GM23338 (cell line): ENCODE results near the gene VGLL4. TPM values are rescaled to one million over a fixed set of nuclear protein-coding genes. Genes with fewer than 3 reads are reported as not detected.

Source experiments
- ATAC-seq: fragments of 200-7000 bp; cut with Tn5 transposase; 3 replicates; pipeline ENCODE4 v1.9.1; 2020
- DNase-seq: peaks from one replicate; pipeline ENCODE4 v3.0.0-alpha.2; 2015; ENCODE audit warnings: low spot score
- H2AFZ ChIP-seq: fragments of 200-600 bp; sonication (generic); 2 replicates; pipeline ENCODE4 v1.8.0; 2016; ENCODE audit warnings: antibody characterized with exemption, mild to moderate bottlenecking, moderate library complexity
- H3F3A ChIP-seq: fragments of 200-600 bp; sonication (generic); replicated peaks from 2 replicates; pipeline ENCODE4 v1.8.0; 2017; ENCODE audit warnings: antibody characterized with exemption, mixed run types, low read depth
- H3K27ac ChIP-seq: fragments of 200-600 bp; sonication (generic); 2 replicates; pipeline ENCODE4 v1.6.1; 2016; ENCODE audit warnings: low read depth
- H3K27me3 ChIP-seq: fragments of 200-600 bp; sonication (generic); 2 replicates; pipeline ENCODE4 v1.8.0; 2016; ENCODE audit warnings: mild to moderate bottlenecking, mixed run types, moderate library complexity; ENCODE audit not compliant: insufficient read depth
- H3K36me3 ChIP-seq: fragments of 200-600 bp; sonication (generic); 2 replicates; pipeline ENCODE4 v1.8.0; 2016; ENCODE audit warnings: mild to moderate bottlenecking; ENCODE audit not compliant: insufficient read depth
- H3K4me1 ChIP-seq: fragments of 200-600 bp; sonication (generic); 2 replicates; pipeline ENCODE4 v1.8.0; 2016; ENCODE audit warnings: mild to moderate bottlenecking, moderate library complexity; ENCODE audit not compliant: insufficient read depth
- H3K4me2 ChIP-seq: fragments of 200-600 bp; sonication (generic); 2 replicates; pipeline ENCODE4 v1.7.1; 2017; ENCODE audit warnings: mixed run types
- H3K4me3 ChIP-seq: fragments of 200-600 bp; sonication (generic); 2 replicates; pipeline ENCODE4 v1.6.1; 2016; ENCODE audit warnings: mixed run types
- H3K79me2 ChIP-seq: fragments of 200-600 bp; sonication (generic); replicated peaks from 2 replicates; pipeline ENCODE4 v1.8.0; 2017; ENCODE audit warnings: mild to moderate bottlenecking; ENCODE audit not compliant: insufficient read depth
- H3K9me2 ChIP-seq: fragments of 200-600 bp; sonication (generic); 2 replicates; pipeline ENCODE4 v1.8.0; 2017; ENCODE audit not compliant: insufficient read depth
- H4K20me1 ChIP-seq: fragments of 200-600 bp; sonication (generic); replicated peaks from 2 replicates; pipeline ENCODE4 v1.8.0; 2017; ENCODE audit warnings: mild to moderate bottlenecking; ENCODE audit not compliant: insufficient read depth
- H3K27ac Mint-ChIP-seq: 2 replicates; pipeline ENCODE4 v1.8.0; 2020; ENCODE audit warnings: inconsistent platforms, mild to moderate bottlenecking, moderate library complexity, mixed read lengths
- H3K27me3 Mint-ChIP-seq: 3 replicates; pipeline ENCODE4 v1.8.0; 2022; ENCODE audit warnings: low read depth, mild to moderate bottlenecking, moderate library complexity, mixed read lengths, inconsistent platforms; ENCODE audit not compliant: insufficient read depth, poor library complexity
- H3K36me3 Mint-ChIP-seq: 3 replicates; pipeline ENCODE4 v1.8.0; 2021; ENCODE audit warnings: low read depth, mild to moderate bottlenecking, inconsistent platforms, moderate library complexity, mixed read lengths
- H3K4me1 Mint-ChIP-seq: 3 replicates; pipeline ENCODE4 v1.8.0; 2020; ENCODE audit warnings: mild to moderate bottlenecking, inconsistent platforms, mixed read lengths
- H3K4me3 Mint-ChIP-seq: 3 replicates; pipeline ENCODE4 v1.8.0; 2021; ENCODE audit warnings: moderate library complexity, mild to moderate bottlenecking, inconsistent platforms, mixed read lengths
- H3K9me3 Mint-ChIP-seq: 3 replicates; pipeline ENCODE4 v1.8.0; 2020; ENCODE audit warnings: moderate library complexity, mild to moderate bottlenecking, inconsistent platforms, mixed read lengths
- CTCF ChIP-seq, 2 experiments: fragments of 200-600 bp in 1 of 2; sonication (generic) in 1 of 2; conservative IDR thresholded peaks; 2 replicates each; pipeline versions ENCODE4 v1.5.1 to v1.6.1; 2016 to 2017; ENCODE audit warnings: antibody characterized with exemption in 2 of 2, low read depth in 2 of 2, mild to moderate bottlenecking in 2 of 2, moderate library complexity in 1 of 2
- EZH2 ChIP-seq: fragments of 200-600 bp; sonication (generic); IDR thresholded peaks from one replicate; pipeline ENCODE4 v1.8.0; 2017; ENCODE audit warnings: antibody characterized with exemption, mild to moderate bottlenecking, low read depth; ENCODE audit not compliant: unreplicated experiment
- EZH2phosphoT487 ChIP-seq: fragments of 200-600 bp; sonication (generic); IDR thresholded peaks from one replicate; pipeline ENCODE4 v1.8.1; 2018; ENCODE audit warnings: antibody characterized with exemption; ENCODE audit not compliant: unreplicated experiment
- JUNB ChIP-seq: IDR thresholded peaks from one replicate; pipeline ENCODE4 v1.6.1; 2016; ENCODE audit warnings: antibody characterized with exemption; ENCODE audit not compliant: unreplicated experiment
- NANOG ChIP-seq: IDR thresholded peaks from 2 replicates; pipeline ENCODE4 v1.6.1; 2016; ENCODE audit warnings: antibody characterized with exemption, borderline replicate concordance
- REST ChIP-seq: IDR thresholded peaks from one replicate; pipeline ENCODE4 v1.6.1; 2018; ENCODE audit warnings: antibody characterized with exemption; ENCODE audit not compliant: unreplicated experiment
- ZNF114 ChIP-seq: fragments of 250-450 bp; sonication (Bioruptor Pico); IDR thresholded peaks from 2 replicates; pipeline ENCODE4 v1.5.0; 2020; ENCODE audit warnings: mild to moderate bottlenecking, moderate library complexity
- ZNF331 ChIP-seq: fragments of 250-450 bp; sonication (Bioruptor Pico); IDR thresholded peaks from 2 replicates; pipeline ENCODE4 v1.5.0; 2020; ENCODE audit warnings: low read depth, mild to moderate bottlenecking, moderate library complexity
- polyA plus RNA-seq: library from polyadenylated mRNA; unstranded; fragments of >200 nt; fragmentation: Nextera tagmentation; extraction: Ambion mirVana; gene quantifications from 2 replicates; pipeline ENCODE4 v1.2.1, GENCODE V29; 2016
- total RNA-seq: library from RNA; depleted of rRNA; stranded (reverse); fragments of >200 nt; shearing (Covaris generic); gene quantifications from 2 replicates; pipeline ENCODE4 v1.2.3, GENCODE V29; 2014
- TF ChIP-seq, protein P1 (sequence below): fragments of 250-450 bp; sonication (Bioruptor Pico); IDR thresholded peaks from 2 replicates; pipeline ENCODE4 v1.5.0; 2020; ENCODE audit warnings: mild to moderate bottlenecking, moderate library complexity
- TF ChIP-seq, protein P2 (sequence below): IDR thresholded peaks from 2 replicates; pipeline ENCODE4 v1.6.1; 2016; ENCODE audit warnings: antibody characterized with exemption

The VGLL4 gene
- total and polyA plus RNA-seq, 2 experiments from 2014 or later = 20.8 to 45.9 TPM

- DNase-seq (no peak), ATAC-seq (no peak)
- Histone ChIP-seq H3K27ac (no peak overlapping the region), H2AFZ (no peak overlapping the region), H3K4me3 (no peak overlapping the region), H4K20me1 (0 out of 2 replicates have a peak, but pooled peaks cover 7% of the 10 kb centered on the region), H3K9me2 (no peaks in the 10 kb centered on the region), H3K36me3 (no peaks in the 10 kb centered on the region), H3K79me2 (peaks cover 72% of the 10 kb centered on the region), H3K4me2 (peak overlapping the region; percentile 48; the same call in 1 of the 2 replicates), H3F3A (peaks cover 6% of the 10 kb centered on the region; the same call in 1 of the 2 replicates), H3K27me3 (no peaks in the 10 kb centered on the region), H3K4me1 (peaks cover 33% of the 10 kb centered on the region)
- no peaks in the 10 kb centered on the region for H3K9me3 Mint-ChIP-seq
- H3K4me1 Mint-ChIP-seq = peaks cover 60% of the 10 kb centered on the region
- H3K4me3 Mint-ChIP-seq = peak overlapping the region; percentile 97
- TF ChIP-seq ZNF114 (CRISPR knock-in tag) (no peak), REST (no peak), EZH2phosphoT487 (no peak), JUNB (no peak), NANOG (no peak), EZH2 (no peak), ZNF331 (CRISPR knock-in tag) (no peak), CTCF (conservative IDR thresholded peaks at IDR 0.05; ENCODE audit: low read depth in 2 of 2) (no peak)
- TF ChIP-seq, protein P1, sequence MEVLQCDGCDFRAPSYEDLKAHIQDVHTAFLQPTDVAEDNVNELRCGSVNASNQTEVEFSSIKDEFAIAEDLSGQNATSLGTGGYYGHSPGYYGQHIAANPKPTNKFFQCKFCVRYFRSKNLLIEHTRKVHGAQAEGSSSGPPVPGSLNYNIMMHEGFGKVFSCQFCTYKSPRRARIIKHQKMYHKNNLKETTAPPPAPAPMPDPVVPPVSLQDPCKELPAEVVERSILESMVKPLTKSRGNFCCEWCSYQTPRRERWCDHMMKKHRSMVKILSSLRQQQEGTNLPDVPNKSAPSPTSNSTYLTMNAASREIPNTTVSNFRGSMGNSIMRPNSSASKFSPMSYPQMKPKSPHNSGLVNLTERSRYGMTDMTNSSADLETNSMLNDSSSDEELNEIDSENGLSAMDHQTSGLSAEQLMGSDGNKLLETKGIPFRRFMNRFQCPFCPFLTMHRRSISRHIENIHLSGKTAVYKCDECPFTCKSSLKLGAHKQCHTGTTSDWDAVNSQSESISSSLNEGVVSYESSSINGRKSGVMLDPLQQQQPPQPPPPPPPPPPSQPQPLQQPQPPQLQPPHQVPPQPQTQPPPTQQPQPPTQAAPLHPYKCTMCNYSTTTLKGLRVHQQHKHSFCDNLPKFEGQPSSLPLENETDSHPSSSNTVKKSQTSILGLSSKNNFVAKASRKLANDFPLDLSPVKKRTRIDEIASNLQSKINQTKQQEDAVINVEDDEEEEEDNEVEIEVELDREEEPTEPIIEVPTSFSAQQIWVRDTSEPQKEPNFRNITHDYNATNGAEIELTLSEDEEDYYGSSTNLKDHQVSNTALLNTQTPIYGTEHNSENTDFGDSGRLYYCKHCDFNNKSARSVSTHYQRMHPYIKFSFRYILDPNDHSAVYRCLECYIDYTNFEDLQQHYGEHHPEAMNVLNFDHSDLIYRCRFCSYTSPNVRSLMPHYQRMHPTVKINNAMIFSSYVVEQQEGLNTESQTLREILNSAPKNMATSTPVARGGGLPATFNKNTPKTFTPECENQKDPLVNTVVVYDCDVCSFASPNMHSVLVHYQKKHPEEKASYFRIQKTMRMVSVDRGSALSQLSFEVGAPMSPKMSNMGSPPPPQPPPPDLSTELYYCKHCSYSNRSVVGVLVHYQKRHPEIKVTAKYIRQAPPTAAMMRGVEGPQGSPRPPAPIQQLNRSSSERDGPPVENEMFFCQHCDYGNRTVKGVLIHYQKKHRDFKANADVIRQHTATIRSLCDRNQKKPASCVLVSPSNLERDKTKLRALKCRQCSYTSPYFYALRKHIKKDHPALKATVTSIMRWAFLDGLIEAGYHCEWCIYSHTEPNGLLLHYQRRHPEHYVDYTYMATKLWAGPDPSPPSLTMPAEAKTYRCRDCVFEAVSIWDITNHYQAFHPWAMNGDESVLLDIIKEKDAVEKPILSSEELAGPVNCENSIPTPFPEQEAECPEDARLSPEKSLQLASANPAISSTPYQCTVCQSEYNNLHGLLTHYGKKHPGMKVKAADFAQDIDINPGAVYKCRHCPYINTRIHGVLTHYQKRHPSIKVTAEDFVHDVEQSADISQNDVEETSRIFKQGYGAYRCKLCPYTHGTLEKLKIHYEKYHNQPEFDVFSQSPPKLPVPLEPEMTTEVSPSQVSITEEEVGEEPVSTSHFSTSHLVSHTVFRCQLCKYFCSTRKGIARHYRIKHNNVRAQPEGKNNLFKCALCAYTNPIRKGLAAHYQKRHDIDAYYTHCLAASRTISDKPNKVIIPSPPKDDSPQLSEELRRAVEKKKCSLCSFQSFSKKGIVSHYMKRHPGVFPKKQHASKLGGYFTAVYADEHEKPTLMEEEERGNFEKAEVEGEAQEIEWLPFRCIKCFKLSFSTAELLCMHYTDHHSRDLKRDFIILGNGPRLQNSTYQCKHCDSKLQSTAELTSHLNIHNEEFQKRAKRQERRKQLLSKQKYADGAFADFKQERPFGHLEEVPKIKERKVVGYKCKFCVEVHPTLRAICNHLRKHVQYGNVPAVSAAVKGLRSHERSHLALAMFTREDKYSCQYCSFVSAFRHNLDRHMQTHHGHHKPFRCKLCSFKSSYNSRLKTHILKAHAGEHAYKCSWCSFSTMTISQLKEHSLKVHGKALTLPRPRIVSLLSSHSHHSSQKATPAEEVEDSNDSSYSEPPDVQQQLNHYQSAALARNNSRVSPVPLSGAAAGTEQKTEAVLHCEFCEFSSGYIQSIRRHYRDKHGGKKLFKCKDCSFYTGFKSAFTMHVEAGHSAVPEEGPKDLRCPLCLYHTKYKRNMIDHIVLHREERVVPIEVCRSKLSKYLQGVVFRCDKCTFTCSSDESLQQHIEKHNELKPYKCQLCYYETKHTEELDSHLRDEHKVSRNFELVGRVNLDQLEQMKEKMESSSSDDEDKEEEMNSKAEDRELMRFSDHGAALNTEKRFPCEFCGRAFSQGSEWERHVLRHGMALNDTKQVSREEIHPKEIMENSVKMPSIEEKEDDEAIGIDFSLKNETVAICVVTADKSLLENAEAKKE = no peak
- TF ChIP-seq, protein P2, sequence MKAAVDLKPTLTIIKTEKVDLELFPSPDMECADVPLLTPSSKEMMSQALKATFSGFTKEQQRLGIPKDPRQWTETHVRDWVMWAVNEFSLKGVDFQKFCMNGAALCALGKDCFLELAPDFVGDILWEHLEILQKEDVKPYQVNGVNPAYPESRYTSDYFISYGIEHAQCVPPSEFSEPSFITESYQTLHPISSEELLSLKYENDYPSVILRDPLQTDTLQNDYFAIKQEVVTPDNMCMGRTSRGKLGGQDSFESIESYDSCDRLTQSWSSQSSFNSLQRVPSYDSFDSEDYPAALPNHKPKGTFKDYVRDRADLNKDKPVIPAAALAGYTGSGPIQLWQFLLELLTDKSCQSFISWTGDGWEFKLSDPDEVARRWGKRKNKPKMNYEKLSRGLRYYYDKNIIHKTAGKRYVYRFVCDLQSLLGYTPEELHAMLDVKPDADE = no peak
- no peaks in the 10 kb centered on the region for H3K36me3 Mint-ChIP-seq
- peaks cover 11% of the 10 kb centered on the region for H3K27me3 Mint-ChIP-seq
- peak overlapping the region; percentile 17; the same call in 1 of the 2 replicates for H3K27ac Mint-ChIP-seq
Measured at GRCh38 chr3:11640009-11640673, 3.6 kb downstream of the VGLL4 start.
